ENCODE data around the gene NUP85.

The NUP85 gene

GRCh38 chr17:75219815-75220214, 14.3 kb downstream of the NUP85 start:
- no peak for TF ChIP-seq SIN3A (IDR thresholded peaks at IDR 0.05; ENCODE audit: borderline replicate concordance, insufficient read depth, low read length)
- no peak for TF ChIP-seq POLR2AphosphoS5 (IDR thresholded peaks at IDR 0.05; ENCODE audit: low read depth, low read length)
- TF ChIP-seq TAF1 (IDR thresholded peaks at IDR 0.05; ENCODE audit: borderline replicate concordance, insufficient read depth, low read length): no peak
- no peak for TF ChIP-seq FOXP2 (optimal IDR thresholded peaks at IDR 0.05; ENCODE audit: borderline replicate concordance, extremely low read depth, extremely low read length, insufficient read depth)
- no peak for TF ChIP-seq REST (IDR thresholded peaks at IDR 0.05; ENCODE audit: insufficient read depth in 1 of 2, low read depth in 2 of 2, low read length in 2 of 2)

GRCh38 chr17:75225016-75225415, 19.5 kb downstream of the NUP85 start:
- TF ChIP-seq POLR2AphosphoS5 (IDR thresholded peaks at IDR 0.05; ENCODE audit: low read depth, low read length) (no peak), FOXP2 (optimal IDR thresholded peaks at IDR 0.05; ENCODE audit: borderline replicate concordance, extremely low read depth, extremely low read length, insufficient read depth) (no peak), REST (IDR thresholded peaks at IDR 0.05; ENCODE audit: insufficient read depth in 1 of 2, low read depth in 2 of 2, low read length in 2 of 2) (no peak), TAF1 (IDR thresholded peaks at IDR 0.05; ENCODE audit: borderline replicate concordance, insufficient read depth, low read length) (no peak), SIN3A (IDR thresholded peaks at IDR 0.05; ENCODE audit: borderline replicate concordance, insufficient read depth, low read length) (no peak)

- TF ChIP-seq TAF1 (IDR thresholded peaks at IDR 0.05; ENCODE audit: borderline replicate concordance, insufficient read depth, low read length) (no peak), FOXP2 (optimal IDR thresholded peaks at IDR 0.05; ENCODE audit: borderline replicate concordance, extremely low read depth, extremely low read length, insufficient read depth) (no peak), POLR2AphosphoS5 (IDR thresholded peaks at IDR 0.05; ENCODE audit: low read depth, low read length) (no peak), REST (IDR thresholded peaks at IDR 0.05; ENCODE audit: insufficient read depth in 1 of 2, low read depth in 2 of 2, low read length in 2 of 2) (no peak), SIN3A (IDR thresholded peaks at IDR 0.05; ENCODE audit: borderline replicate concordance, insufficient read depth, low read length) (no peak)
Observed at GRCh38 chr17:75227729-75228128, 22.2 kb downstream of the NUP85 start.

GRCh38 chr17:75228305-75228704, 22.8 kb downstream of the NUP85 start:
- TF ChIP-seq POLR2AphosphoS5 (IDR thresholded peaks at IDR 0.05; ENCODE audit: low read depth, low read length): no peak
- no peak for TF ChIP-seq SIN3A (IDR thresholded peaks at IDR 0.05; ENCODE audit: borderline replicate concordance, insufficient read depth, low read length)
- no peak for TF ChIP-seq REST (IDR thresholded peaks at IDR 0.05; ENCODE audit: insufficient read depth in 1 of 2, low read depth in 2 of 2, low read length in 2 of 2)
- no peak for TF ChIP-seq TAF1 (IDR thresholded peaks at IDR 0.05; ENCODE audit: borderline replicate concordance, insufficient read depth, low read length)
- no peak for TF ChIP-seq FOXP2 (optimal IDR thresholded peaks at IDR 0.05; ENCODE audit: borderline replicate concordance, extremely low read depth, extremely low read length, insufficient read depth)

- TF ChIP-seq FOXP2 (optimal IDR thresholded peaks at IDR 0.05; ENCODE audit: borderline replicate concordance, extremely low read depth, extremely low read length, insufficient read depth) (no peak), SIN3A (IDR thresholded peaks at IDR 0.05; ENCODE audit: borderline replicate concordance, insufficient read depth, low read length) (no peak), POLR2AphosphoS5 (IDR thresholded peaks at IDR 0.05; ENCODE audit: low read depth, low read length) (no peak), TAF1 (IDR thresholded peaks at IDR 0.05; ENCODE audit: borderline replicate concordance, insufficient read depth, low read length) (no peak), REST (IDR thresholded peaks at IDR 0.05; ENCODE audit: insufficient read depth in 1 of 2, low read depth in 2 of 2, low read length in 2 of 2) (no peak)
Observed at GRCh38 chr17:75228847-75229246, 23.4 kb downstream of the NUP85 start.
